Right lung (tissue), 5 donors: ENCODE measurements around the gene ATF6. TPM values are rescaled to one million over a fixed set of nuclear protein-coding genes. Genes with fewer than 3 reads are reported as not detected.

ENCODE experiments used
- DNase-seq, 2 donors: peaks; one replicate each; pipeline ENCODE4 v3.0.0-alpha.2; 2013
- polyA plus RNA-seq, 5 donors: library from polyadenylated mRNA; unstranded; fragments of 120-200 nt; gene quantifications; one replicate each; pipeline versions ENCODE4 v1.2.1 to v1.2.3, GENCODE V29; 2013; ENCODE audit warnings: inconsistent platforms in 1 of 5, low replicate concordance in 1 of 5; ENCODE audit not compliant: insufficient read length in 5 of 5, insufficient read depth in 1 of 5

The ATF6 gene
- polyA plus RNA-seq, 5 donors, result 20.7 to 32.9 (median 29.8) TPM

GRCh38 chr1:161993576-161993975 is 227.5 kb downstream of the ATF6 start:
- DNase-seq, result no peak

DNA sequence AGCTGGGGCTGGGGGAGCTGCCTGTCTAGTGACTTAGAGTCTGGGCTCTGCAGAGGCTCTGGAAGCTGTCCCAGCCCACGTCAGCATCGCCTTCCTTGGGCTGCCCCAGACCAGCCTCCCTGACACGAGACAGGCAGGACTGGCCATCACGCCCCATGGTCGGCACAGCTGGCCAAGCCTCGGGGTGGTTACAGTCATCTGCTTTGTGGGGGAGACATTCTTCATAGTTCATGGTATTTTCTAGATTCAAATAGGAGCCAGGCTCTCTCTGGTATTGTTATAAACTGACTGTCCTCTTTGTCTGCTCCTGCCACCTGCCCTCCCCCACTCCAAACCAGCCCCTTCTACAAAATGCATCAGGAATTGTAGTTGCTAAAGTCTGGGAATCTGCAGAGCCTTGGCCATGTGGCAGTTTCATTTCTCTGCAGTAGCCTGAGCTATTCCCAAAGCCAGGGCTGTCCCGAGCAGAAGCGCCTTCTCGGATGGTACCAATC is 228.1 kb downstream of the ATF6 start:
- no peak for DNase-seq

- no peak for DNase-seq
These were observed 231.0 kb downstream of the ATF6 start for GRCh38 chr1:161997152-161997551.

DNA sequence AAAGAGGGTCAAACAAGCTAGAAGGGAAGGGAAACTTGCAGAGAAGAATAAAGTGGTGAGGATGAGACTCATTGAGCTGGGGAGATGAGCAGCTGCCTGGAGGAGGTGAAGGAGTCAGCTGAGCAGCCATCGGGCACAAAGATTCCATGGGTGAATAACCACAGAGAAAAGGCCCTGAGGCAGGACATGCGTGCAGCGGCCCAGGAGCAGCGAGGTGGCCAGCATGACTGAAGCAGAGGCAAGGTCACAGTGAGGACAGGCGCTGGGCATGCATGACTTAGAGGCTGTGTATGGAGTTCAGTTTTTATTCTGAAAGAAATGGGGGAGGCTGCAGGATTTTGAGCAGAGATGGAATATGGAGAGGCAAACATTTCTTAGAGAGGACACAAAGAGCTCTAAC is 232.7 kb downstream of the ATF6 start:
- no peak for DNase-seq

GRCh38 chr1:161999301-162000052 is 233.4 kb downstream of the ATF6 start:
- DNase-seq, result no peak

- no peak for DNase-seq
These were observed 233.9 kb downstream of the ATF6 start for GRCh38 chr1:162000053-162000420.

- no peak for DNase-seq
These were observed 237.1 kb downstream of the ATF6 start for GRCh38 chr1:162003061-162003829.

GRCh38 chr1:162003830-162004215 is 237.7 kb downstream of the ATF6 start:
- DNase-seq, result no peak

DNA sequence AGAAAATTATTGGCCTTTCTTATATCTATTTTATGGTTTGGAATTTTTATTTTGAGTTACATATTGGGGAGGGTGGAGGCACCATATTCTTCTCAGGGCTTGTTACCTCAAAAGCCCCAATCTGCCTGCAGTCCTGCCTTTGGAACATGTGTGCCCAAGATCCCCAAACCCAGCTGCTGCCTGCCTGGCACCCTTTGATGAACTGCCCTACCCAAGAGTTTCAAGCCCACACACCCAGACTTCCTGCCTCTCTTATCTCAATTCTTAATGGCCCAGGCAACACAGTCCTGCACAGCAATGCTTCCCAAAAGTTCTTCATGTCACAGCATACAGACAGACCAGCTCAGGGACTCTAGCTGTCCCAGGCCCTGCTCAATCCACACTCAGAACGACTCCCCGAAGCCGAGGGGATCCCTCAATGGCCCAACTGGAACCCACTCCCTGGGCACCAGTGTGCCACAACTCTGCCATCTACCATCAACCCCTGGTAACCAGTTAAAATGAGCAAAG is 238.4 kb downstream of the ATF6 start:
- DNase-seq, result no peak

GRCh38 chr1:162006081-162006480 is 240.0 kb downstream of the ATF6 start:
- DNase-seq, result no peak

DNA sequence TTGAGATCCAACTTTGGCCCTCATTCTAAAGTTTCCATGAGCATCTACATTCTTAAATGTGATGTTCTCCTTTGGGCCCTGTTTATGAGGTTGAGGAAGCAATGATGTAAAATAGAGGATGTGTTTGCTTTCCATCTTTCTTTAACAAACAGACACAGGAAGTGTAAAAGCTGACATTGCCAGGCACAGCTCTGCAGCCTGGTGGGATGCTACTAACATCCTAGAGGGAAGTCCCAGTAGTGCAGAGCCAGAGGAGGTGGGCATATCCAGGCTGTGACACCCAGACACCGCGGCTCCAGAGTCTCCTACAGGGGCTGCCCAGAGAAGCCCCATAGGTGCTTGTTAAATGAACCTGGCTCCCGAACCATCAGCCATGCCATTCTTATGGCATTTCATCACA is 241.3 kb downstream of the ATF6 start:
- no peak for DNase-seq

GRCh38 chr1:162008799-162009198 is 242.7 kb downstream of the ATF6 start:
- DNase-seq, result no peak

- no peak for DNase-seq
These were observed 243.5 kb downstream of the ATF6 start for GRCh38 chr1:162009501-162010174.

GRCh38 chr1:162010175-162010506 is 244.0 kb downstream of the ATF6 start:
- DNase-seq, result no peak

DNA sequence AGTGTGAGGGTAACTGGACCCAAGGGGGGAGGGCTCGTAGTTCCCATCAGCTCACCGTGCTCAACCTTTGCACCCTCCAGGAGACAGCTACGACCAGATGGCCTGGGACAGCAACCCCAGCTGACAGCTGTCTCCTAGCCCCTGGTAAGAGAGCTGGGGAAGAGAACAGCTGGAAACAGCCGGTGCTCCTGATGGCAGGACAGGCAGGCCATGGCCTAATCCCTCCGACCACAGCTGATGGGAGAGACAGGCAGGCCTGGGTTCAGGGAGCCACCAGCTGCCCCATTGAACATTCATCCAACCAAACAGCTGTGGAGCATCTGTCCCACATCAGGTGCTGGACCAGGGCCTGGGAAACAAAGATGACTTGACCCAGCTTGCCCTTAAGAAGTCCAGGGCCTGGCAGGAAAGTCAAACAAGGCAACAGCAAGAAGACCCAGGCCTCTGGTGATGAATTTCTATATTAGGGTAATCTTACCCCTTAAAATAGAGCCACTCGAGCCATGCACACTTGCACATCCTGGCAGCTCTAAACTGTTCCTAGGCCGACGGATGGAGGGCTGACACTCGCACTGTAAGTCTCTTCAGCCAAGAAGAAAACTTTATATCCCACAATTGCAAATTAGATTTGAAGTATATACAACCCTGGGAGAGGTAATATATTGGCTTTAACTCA is 245.4 kb downstream of the ATF6 start:
- peak; percentile 82 to 86 for DNase-seq

DNA sequence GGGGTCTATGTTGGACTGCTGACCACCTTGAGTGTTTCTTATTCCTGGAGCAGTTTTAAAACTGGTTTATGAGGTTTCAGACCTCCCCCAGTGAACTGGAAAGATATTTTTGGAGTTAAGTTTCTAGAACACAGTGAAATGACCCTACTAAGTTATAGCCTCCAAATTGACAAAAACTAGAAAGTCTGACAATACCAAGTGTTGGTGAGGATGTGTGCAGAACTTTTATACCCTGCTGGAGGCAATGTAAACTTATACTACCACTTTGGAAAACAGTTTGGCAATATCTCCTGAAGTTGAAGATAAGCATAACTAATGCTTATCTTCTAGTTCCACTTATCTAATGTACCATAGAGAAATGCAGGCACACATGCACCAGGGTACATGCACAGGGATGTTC is 247.2 kb downstream of the ATF6 start:
- no peak for DNase-seq

Other genes with a start within 250 kb of the ATF6 start
- 1 to 10 TPM in 2 of 5 donors, under 1 TPM in 3; 0.78 to 1.7 (median 0.88) TPM for gene HSPA6, start 241.8 kb upstream of the ATF6 start, polyA plus RNA-seq
- gene FCGR3A, start 216.5 kb upstream of the ATF6 start, polyA plus RNA-seq, result 1 to 10 TPM; 2.1 to 5.7 (median 3.9) TPM
- under 1 TPM; 0.24 to 0.95 (median 0.60) TPM for gene FCGR3B, start 135.1 kb upstream of the ATF6 start, polyA plus RNA-seq
- 1 to 10 TPM in 1 of 5 donors, under 1 TPM in 4; 0.44 to 1.1 (median 0.59) TPM for gene FCGR2B, start 103.2 kb upstream of the ATF6 start, polyA plus RNA-seq
- gene FCRLA, start 59.1 kb upstream of the ATF6 start, polyA plus RNA-seq, result under 1 TPM in 3 of 5 donors, not detected in 2; 0.15 to 0.32 (median 0.15) TPM
- gene FCRLB, start 44.8 kb upstream of the ATF6 start, polyA plus RNA-seq, result under 1 TPM; 0.24 to 0.51 (median 0.42) TPM
- gene DUSP12, start 16.5 kb upstream of the ATF6 start, polyA plus RNA-seq, result 10 to 100 TPM; 36.2 to 52.8 (median 47.5) TPM